ENCODE measurements around the gene UBR3.
"Not testable (repeated sequence)": the region's sequence is repeated elsewhere in the genome, so short reads cannot be mapped to it uniquely, and the experiment has no call there.

The UBR3 gene

DNA sequence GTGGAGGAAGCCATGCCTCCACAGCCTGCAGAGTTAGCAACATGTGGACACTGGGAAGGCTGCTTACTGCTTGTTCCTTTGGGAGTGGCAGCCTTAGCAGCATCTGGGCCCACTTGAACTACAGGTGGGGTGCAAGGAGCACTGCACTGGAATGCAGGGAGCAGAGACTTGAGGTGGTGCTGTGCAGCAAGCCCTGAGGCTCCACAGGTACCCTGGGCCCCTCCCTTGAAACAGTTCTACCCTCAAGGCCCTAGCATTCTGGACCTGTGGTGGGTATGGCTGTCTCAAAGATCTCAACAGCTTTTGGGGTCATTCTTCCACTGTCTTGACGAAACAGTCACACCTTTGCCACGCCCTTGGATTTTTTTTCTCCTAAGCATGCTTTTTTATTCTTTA is 13.5 kb downstream of the UBR3 start:
- no peak for DNase-seq (ENCODE audit: extremely low read depth, insufficient read length)
- no peaks in the 10 kb centered on the region for H3K27me3 ChIP-seq (replicated peaks; ENCODE audit: control insufficient read depth, insufficient read depth, low read length)
- TF ChIP-seq, protein P1, sequence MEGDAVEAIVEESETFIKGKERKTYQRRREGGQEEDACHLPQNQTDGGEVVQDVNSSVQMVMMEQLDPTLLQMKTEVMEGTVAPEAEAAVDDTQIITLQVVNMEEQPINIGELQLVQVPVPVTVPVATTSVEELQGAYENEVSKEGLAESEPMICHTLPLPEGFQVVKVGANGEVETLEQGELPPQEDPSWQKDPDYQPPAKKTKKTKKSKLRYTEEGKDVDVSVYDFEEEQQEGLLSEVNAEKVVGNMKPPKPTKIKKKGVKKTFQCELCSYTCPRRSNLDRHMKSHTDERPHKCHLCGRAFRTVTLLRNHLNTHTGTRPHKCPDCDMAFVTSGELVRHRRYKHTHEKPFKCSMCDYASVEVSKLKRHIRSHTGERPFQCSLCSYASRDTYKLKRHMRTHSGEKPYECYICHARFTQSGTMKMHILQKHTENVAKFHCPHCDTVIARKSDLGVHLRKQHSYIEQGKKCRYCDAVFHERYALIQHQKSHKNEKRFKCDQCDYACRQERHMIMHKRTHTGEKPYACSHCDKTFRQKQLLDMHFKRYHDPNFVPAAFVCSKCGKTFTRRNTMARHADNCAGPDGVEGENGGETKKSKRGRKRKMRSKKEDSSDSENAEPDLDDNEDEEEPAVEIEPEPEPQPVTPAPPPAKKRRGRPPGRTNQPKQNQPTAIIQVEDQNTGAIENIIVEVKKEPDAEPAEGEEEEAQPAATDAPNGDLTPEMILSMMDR (IDR thresholded peaks at IDR 0.05; ENCODE audit: insufficient read depth, low read length, poor library complexity, severe bottlenecking): no peak
- no peaks in the 10 kb centered on the region for H3K36me3 ChIP-seq (ENCODE audit: control insufficient read depth, insufficient read depth, low read length)
- no peak overlapping the region for H3K4me3 ChIP-seq (replicated peaks; ENCODE audit: low read depth, low read length)

DNA sequence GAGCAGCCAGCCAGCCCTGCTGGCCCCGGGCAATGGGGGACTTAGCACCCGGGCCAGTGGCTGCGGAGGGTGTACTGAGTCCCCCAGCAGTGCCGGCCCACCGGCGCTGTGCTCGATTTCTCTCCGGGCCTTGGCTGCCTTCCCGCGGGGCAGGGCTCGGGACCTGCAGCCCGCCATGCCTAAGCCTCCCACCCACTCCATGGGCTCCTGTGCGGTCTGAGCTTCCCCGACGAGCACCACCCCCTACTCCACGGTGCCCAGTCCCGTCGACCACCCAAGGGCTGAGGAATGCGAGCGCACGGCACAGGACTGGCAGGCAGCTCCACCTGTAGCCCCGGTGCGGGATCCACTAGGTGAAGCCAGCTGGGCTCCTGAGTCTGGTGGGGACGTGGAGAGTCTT is 14.4 kb downstream of the UBR3 start:
- not testable (repeated sequence) for H3K36me3 ChIP-seq (ENCODE audit: control insufficient read depth, insufficient read depth, low read length)

DNA sequence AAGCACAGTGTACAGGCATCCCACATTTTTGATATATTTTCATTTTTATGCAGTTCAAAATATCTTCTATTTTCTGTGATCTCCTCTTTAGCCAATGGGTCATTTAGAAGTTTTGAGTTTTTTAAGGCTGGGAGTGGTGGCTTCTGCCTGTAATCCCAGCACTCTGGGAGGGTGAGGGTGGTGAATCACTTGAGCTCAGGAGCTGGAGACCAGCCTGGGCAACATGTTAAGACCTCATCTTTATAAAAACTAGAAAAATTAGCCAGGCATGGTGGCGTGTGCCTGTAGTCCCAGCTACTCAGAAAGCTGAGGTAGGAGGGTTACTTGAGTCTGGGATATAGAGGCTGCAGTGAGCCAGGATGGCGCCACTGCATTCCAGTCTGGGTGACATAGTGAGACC is 17.8 kb downstream of the UBR3 start:
- H3K4me3 ChIP-seq (replicated peaks; ENCODE audit: low read depth, low read length): no peak overlapping the region
- TF ChIP-seq, protein P1 (IDR thresholded peaks at IDR 0.05; ENCODE audit: insufficient read depth, low read length, poor library complexity, severe bottlenecking): no peak
- no peaks in the 10 kb centered on the region for H3K36me3 ChIP-seq (ENCODE audit: control insufficient read depth, insufficient read depth, low read length)
- DNase-seq (ENCODE audit: extremely low read depth, insufficient read length): no peak
- H3K27me3 ChIP-seq (replicated peaks; ENCODE audit: control insufficient read depth, insufficient read depth, low read length): no peaks in the 10 kb centered on the region

More for the DNA sequence above, 14.4 kb downstream of the UBR3 start:
- H3K27me3 ChIP-seq (replicated peaks; ENCODE audit: control insufficient read depth, insufficient read depth, low read length); DNase-seq (ENCODE audit: extremely low read depth, insufficient read length); H3K4me3 ChIP-seq (replicated peaks; ENCODE audit: low read depth, low read length): not testable (repeated sequence)

DNA sequence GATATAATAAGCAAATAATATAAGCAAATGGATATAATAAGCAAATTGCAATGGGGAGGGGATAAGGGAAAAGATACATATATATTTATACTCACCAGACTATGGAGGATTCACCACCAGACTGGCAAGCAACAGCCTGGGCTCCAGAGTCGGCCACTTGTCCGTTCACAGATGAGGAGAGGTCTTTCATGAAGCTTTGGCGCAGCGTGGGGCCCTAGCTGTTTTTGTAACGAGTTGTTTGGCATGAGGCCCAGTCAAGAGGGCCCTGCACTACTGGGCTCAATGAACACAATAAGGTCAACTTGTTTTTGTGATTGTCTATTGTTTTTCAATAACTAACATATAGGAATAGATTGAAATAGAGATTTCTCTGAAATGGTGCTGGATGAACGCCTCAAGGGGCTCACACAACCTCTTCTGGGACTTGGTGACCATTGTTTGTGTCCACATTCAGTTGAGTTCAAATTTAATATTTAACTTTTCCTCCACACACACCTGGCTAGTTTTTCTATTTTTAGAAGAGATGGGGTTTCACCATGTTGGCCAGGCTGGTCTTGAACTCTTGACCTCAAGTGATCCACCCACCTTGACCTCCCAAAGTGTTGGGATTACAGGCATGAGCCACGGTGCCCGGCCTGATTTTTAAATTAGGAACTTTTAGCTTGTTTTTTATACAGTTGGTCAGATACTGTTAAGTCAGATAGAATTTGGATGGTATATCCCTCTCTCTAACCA is 21.9 kb downstream of the UBR3 start:
- H3K4me3 ChIP-seq (replicated peaks; ENCODE audit: low read depth, low read length); DNase-seq (ENCODE audit: extremely low read depth, insufficient read length); H3K27me3 ChIP-seq (replicated peaks; ENCODE audit: control insufficient read depth, insufficient read depth, low read length); H3K36me3 ChIP-seq (ENCODE audit: control insufficient read depth, insufficient read depth, low read length): not testable (repeated sequence)

DNA sequence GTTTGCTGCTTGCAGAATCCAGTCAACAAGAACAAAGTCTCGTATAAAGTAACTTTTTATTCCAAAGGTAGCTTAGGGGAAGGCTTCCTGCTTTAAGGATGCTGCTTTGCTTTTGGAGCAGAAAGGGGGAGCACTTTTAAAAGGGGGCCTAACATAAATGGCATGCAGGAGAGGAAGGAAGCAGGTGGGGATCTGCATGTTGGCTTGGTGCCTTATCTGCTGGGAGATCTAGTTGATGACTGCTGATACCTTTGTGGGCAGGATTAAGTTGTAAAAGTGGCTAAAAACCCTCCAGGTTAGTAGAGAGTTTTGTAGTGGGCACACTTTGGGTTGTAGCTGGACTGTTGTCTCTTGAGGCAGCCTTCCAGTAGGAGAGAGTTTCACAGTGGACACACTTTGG is 22.5 kb downstream of the UBR3 start:
- Histone ChIP-seq H3K36me3 (ENCODE audit: control insufficient read depth, insufficient read depth, low read length) (no peaks in the 10 kb centered on the region), H3K27me3 (replicated peaks; ENCODE audit: control insufficient read depth, insufficient read depth, low read length) (no peaks in the 10 kb centered on the region), H3K4me3 (replicated peaks; ENCODE audit: low read depth, low read length) (no peak overlapping the region)
- no peak for DNase-seq (ENCODE audit: extremely low read depth, insufficient read length)
- TF ChIP-seq, protein P1 (IDR thresholded peaks at IDR 0.05; ENCODE audit: insufficient read depth, low read length, poor library complexity, severe bottlenecking): no peak

DNA sequence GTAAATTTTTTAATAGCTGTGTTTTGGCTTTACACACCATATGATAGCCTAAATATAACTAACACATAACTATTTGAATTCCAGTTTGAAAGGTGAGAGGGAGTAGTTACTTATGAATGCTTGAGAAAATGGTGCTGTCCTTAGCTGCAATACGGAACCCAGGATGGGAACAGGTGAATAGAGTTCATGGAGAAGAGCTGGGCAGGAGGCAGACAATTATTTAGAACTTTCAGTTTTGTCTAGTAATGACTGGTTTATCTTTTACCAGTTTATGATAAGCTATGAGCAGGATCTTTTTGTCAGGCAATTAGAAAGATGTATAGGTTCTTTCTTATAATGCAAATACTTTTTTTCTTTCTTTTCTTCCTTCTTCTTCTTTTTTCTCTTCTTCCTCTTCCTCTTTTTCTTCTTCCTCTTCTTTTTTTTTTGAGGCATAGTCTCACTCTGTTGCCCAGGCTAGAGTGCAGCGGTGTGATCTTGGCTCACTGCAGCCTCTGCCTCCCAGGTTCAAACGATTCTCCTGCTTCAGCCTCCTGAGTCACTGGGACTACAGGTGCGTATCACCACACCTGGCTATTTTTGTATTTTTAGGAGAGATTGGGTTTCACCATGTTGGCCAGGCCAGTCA is 25.9 kb downstream of the UBR3 start:
- no peak for DNase-seq (ENCODE audit: extremely low read depth, insufficient read length)
- Histone ChIP-seq H3K4me3 (replicated peaks; ENCODE audit: low read depth, low read length) (no peak overlapping the region), H3K27me3 (replicated peaks; ENCODE audit: control insufficient read depth, insufficient read depth, low read length) (no peaks in the 10 kb centered on the region), H3K36me3 (ENCODE audit: control insufficient read depth, insufficient read depth, low read length) (no peaks in the 10 kb centered on the region)
- TF ChIP-seq, protein P1 (IDR thresholded peaks at IDR 0.05; ENCODE audit: insufficient read depth, low read length, poor library complexity, severe bottlenecking): no peak

DNA sequence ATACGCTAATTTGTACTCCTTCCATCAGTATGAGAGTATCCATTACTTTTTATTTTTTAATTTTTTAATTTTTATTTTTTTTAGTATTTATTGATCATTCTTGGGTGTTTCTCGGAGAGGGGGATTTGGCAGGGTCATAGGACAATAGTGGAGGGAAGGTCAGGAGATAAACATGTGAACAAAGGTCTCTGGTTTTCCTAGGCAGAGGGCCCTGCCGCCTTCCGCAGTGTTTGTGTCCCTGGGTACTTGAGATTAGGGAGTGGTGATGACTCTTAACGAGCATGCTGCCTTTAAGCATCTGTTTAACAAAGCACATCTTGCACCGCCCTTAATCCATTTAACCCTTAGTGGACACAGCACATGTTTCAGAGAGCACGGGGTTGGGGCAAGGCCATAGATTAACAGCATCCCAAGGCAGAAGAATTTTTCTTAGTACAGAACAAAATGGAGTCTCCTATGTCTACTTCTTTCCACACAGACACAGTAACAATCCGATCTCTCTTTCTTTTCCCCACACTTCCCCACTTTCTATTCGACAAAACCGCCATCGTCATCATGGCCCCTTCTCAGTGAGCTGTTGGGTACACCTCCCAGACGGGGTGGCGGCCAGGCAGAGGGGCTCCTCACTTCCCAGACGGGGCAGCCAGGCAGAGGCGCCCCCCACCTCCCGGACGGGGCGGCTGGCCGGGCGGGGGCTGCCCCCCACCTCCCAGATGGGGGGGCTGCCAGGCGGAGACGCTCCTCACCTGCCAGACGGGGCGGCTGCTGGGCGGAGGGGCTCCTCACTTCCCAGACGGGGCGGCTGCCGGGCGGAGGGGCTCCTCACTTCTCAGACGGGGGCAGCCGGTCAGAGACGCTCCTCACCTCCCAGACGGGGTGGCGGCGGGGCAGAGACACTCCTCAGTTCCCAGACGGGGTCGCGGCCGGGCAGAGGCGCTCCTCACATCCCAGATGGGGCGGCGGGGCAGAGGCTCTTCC is 28.3 kb downstream of the UBR3 start:
- not testable (repeated sequence) for H3K36me3 ChIP-seq (ENCODE audit: control insufficient read depth, insufficient read depth, low read length); H3K4me3 ChIP-seq (replicated peaks; ENCODE audit: low read depth, low read length); DNase-seq (ENCODE audit: extremely low read depth, insufficient read length); H3K27me3 ChIP-seq (replicated peaks; ENCODE audit: control insufficient read depth, insufficient read depth, low read length)

Measured in GM06990 (cell line).